Lung (tissue), 13 donors: Measurements from ENCODE around the gene CSE1L. TPM values are rescaled to one million over a fixed set of nuclear protein-coding genes. Genes with fewer than 3 reads are reported as not detected.

Experiments used
- ATAC-seq: fragments of 200-7000 bp; cut with Tn5 transposase; one replicate; pipeline ENCODE4 v1.9.1; 2020; ENCODE audit warnings: moderate number of reproducible peaks; ENCODE audit not compliant: insufficient read depth, low FRiP score
- DNase-seq, 3 donors: peaks; one replicate each; pipeline ENCODE4 v3.0.0-alpha.2; 2013 to 2017
- H3K27ac ChIP-seq, 2 donors: one replicate each; pipeline ENCODE4 v1.5.1; 2013; ENCODE audit warnings: mild to moderate bottlenecking in 2 of 2, moderate library complexity in 2 of 2, control low read depth in 1 of 2, inconsistent platforms in 1 of 2, low read depth in 1 of 2, low read length in 1 of 2
- H3K27me3 ChIP-seq, 3 donors: one replicate each; pipeline ENCODE4 v1.5.1; 2013; ENCODE audit warnings: low read length in 2 of 3; ENCODE audit not compliant: control insufficient read depth in 3 of 3, insufficient read depth in 3 of 3
- H3K36me3 ChIP-seq, 4 donors: one replicate each; pipeline ENCODE4 v1.5.1; 2013; ENCODE audit warnings: low read length in 4 of 4, mild to moderate bottlenecking in 1 of 4, moderate library complexity in 1 of 4; ENCODE audit not compliant: control insufficient read depth in 4 of 4, insufficient read depth in 4 of 4
- H3K4me1 ChIP-seq, 5 donors: one replicate each; pipeline ENCODE4 v1.5.1; 2013; ENCODE audit warnings: low read length in 5 of 5, mild to moderate bottlenecking in 2 of 5, moderate library complexity in 1 of 5; ENCODE audit not compliant: control insufficient read depth in 5 of 5, insufficient read depth in 5 of 5
- H3K4me3 ChIP-seq: one replicate; pipeline ENCODE4 v1.5.1; 2013; ENCODE audit warnings: mild to moderate bottlenecking, control low read depth, moderate library complexity
- H3K9ac ChIP-seq, 2 donors: one replicate each; pipeline ENCODE4 v1.5.1; 2013; ENCODE audit warnings: low read length in 2 of 2, control low read depth in 1 of 2; ENCODE audit not compliant: insufficient read depth in 1 of 2
- H3K9me3 ChIP-seq, 4 donors: one replicate each; pipeline ENCODE4 v1.5.1; 2013; ENCODE audit warnings: low read length in 3 of 4, mild to moderate bottlenecking in 1 of 4, moderate library complexity in 1 of 4; ENCODE audit not compliant: control insufficient read depth in 4 of 4, insufficient read depth in 3 of 4
- CTCF ChIP-seq: IDR thresholded peaks from 2 replicates; pipeline ENCODE4 v1.5.1; 2012; ENCODE audit warnings: mild to moderate bottlenecking; ENCODE audit errors: control extremely low read depth, extremely low read depth
- WGBS, 2 donors: extraction: QIAGEN DNeasy Blood & Tissue Kit; methylation state at CpG; one replicate each; pipeline ENCODE4 v1.1.7; 2013; 5-methylcytosine and 5-hydroxymethylcytosine counted together
- polyA plus RNA-seq, 2 donors: library from polyadenylated mRNA; stranded (reverse); fragments of 200-250 nt; gene quantifications; one replicate each; pipeline ENCODE4 v1.2.1, GENCODE V29; 2013
- small RNA-seq: library from RNA; depleted of rRNA; stranded (forward); fragments of <200 nt; gene quantifications from one replicate; pipeline ENCODE3, GENCODE V24; 2014; ENCODE audit warnings: low replicate concordance
- total RNA-seq, 2 donors: library from RNA; depleted of rRNA in 1 of 2; stranded (reverse); fragments of >200 nt in 1 of 2; gene quantifications; one replicate each; pipeline ENCODE4 v1.2.1, GENCODE V29; 2014 to 2021
- donor health status: control.
- donor health status: control.
- donor health status: Bipolar disorder and iron deficiency.
- donor health status: healthy.
- donor health status: DM: yes; HTN: yes; CAD: no.

The CSE1L gene
- total and polyA plus RNA-seq, 4 donors, result 23.9 to 47.0 (median 30.5) TPM

GRCh38 chr20:49140834-49141233, 94.7 kb downstream of the CSE1L start:
- Histone ChIP-seq H3K36me3 (peaks cover 3 to 16% (median 4%) of the 10 kb centered on the region in 4 donors), H3K27me3 (no peaks in the 10 kb centered on the region), H3K27ac (no peak overlapping the region), H3K4me3 (no peak overlapping the region), H3K9me3 (no peaks in the 10 kb centered on the region), H3K4me1 (peaks cover 0 to 12% (median 3%) of the 10 kb centered on the region in 5 donors), H3K9ac (no peak overlapping the region)
- ATAC-seq (no peak), DNase-seq (peak in 2 of 3 donors; percentile 33 to 57)
- TF ChIP-seq CTCF, result no peak
- WGBS, 2 donors, result 77 to 93% methylated on average over 2 of the region's 2 CpGs

Small RNAs within 50 kb of the gene (small RNA-seq; reads per million reads assigned to genes)
- gene SNAP23P1, result not detected

Other genes starting within 250 kb of the CSE1L start
- gene PREX1, start 218.3 kb upstream of the CSE1L start, total RNA-seq, result 10 to 100 TPM; 56.3 to 82.2 TPM
- 100 to 1,000 TPM in 1 of 2 donors, 10 to 100 TPM in 1; 29.5 to 121 TPM for gene PREX1, start 218.3 kb upstream of the CSE1L start, polyA plus RNA-seq
- 10 to 100 TPM; 29.1 to 35.1 TPM for gene ARFGEF2, start 124.6 kb upstream of the CSE1L start, total RNA-seq
- gene ARFGEF2, start 124.6 kb upstream of the CSE1L start, polyA plus RNA-seq, result 10 to 100 TPM in 1 of 2 donors, 1 to 10 TPM in 1; 7.4 to 11.2 TPM
- 10 to 100 TPM; 70.7 to 84.9 TPM for gene STAU1, start 142.0 kb downstream of the CSE1L start, total RNA-seq
- gene STAU1, start 142.0 kb downstream of the CSE1L start, polyA plus RNA-seq, result 10 to 100 TPM; 29.3 to 41.9 TPM
- 10 to 100 TPM; 25.8 to 26.5 TPM for gene DDX27, start 173.1 kb downstream of the CSE1L start, total RNA-seq
- gene DDX27, start 173.1 kb downstream of the CSE1L start, polyA plus RNA-seq, result 10 to 100 TPM; 24.9 to 30.0 TPM
- 10 to 100 TPM; 25.8 to 33.9 TPM for gene ZNFX1, start 231.7 kb downstream of the CSE1L start, total RNA-seq
- gene ZNFX1, start 231.7 kb downstream of the CSE1L start, polyA plus RNA-seq, result 10 to 100 TPM in 1 of 2 donors, 1 to 10 TPM in 1; 9.5 to 22.5 TPM